Left lobe of liver (tissue), 2 donors: Measurements from ENCODE around the gene RNF157. TPM values are rescaled to one million over a fixed set of nuclear protein-coding genes. Genes with fewer than 3 reads are reported as not detected.

ENCODE experiments used
- ATAC-seq: fragments of 200-7000 bp; cut with Tn5 transposase; one replicate; pipeline ENCODE4 v1.9.1; 2020; ENCODE audit warnings: mild to moderate bottlenecking, moderate library complexity
- DNase-seq: peaks from one replicate; pipeline ENCODE4 v3.0.0-alpha.2; 2020; ENCODE audit warnings: low spot score
- total RNA-seq: library from RNA; stranded (reverse); gene quantifications from one replicate; pipeline ENCODE4 v1.2.1, GENCODE V29; 2021
- donor health status: DM: no; HTN: no; CAD: no; lungs with moderate emphysema.
- donor health status: DM: no; HTN: yes; CAD: no.

The RNF157 gene
- total RNA-seq, 1 donor from 2014 or later = 12.4 TPM

GRCh38 chr17:76131692-76132573, 108.4 kb downstream of the RNF157 start:
- no peak for DNase-seq
- no peak for ATAC-seq

DNA sequence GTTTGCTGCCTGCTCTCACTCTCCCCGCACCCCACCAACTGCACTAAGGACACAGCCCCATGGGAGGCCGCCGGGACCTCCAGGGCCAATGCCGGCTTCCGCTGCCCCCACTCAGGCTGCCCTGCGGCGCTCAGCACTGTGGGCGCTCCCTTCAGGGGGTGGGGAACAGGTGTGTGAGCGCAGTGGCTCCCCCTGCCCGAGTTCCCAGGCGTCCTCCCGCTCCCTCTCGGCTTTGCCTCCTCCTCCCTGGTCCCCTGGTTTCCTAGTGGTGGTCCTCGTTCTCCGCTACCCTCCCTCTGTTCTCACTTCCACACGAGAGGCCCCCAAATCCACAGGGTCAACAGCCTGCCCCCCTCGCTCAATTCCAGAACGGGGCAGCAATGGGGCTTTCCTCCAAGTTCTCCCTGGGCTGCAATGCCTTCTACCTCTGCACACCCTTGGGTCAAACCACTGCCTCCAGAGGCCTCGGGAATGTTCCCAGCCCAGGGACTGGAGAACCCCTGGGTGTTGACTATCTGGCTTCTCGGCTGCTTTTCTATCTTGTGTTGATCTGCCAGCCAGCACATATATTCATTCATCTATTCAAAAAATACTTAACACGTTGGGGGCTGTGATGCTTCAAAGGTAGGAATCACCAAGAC, 109.1 kb downstream of the RNF157 start:
- DNase-seq = no peak
- no peak for ATAC-seq

DNA sequence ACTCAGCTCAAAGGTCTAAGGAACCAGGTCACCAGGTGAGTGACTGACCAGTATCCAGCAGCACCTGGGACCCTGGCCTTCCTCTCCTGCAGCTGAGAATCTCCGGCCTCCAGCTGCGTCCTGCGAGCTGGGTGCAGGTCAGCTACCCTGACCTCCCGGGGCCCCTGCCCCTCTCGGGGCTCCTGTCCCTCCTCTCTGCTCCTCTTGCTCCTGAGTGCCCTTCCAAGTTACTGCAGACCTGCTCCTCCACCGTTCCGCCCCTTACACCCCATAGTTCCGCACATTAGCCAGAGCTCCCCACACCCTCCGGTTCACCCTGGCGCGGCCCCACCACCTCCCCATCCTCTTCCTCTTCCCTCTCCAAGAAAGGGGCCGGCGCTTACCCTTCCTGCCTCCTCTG, 109.8 kb downstream of the RNF157 start:
- DNase-seq (no peak), ATAC-seq (no peak)

- no peak for ATAC-seq
- DNase-seq = no peak
These were observed 114.4 kb downstream of the RNF157 start for GRCh38 chr17:76125922-76126321.

- ATAC-seq (no peak), DNase-seq (no peak)
These were observed 115.0 kb downstream of the RNF157 start for GRCh38 chr17:76125391-76125675.

GRCh38 chr17:76124582-76125390, 115.5 kb downstream of the RNF157 start:
- DNase-seq (no peak), ATAC-seq (no peak)

GRCh38 chr17:76123749-76124581, 116.3 kb downstream of the RNF157 start:
- no peak for DNase-seq
- no peak for ATAC-seq

- ATAC-seq = no peak
- DNase-seq = no peak
These were observed 117.1 kb downstream of the RNF157 start for GRCh38 chr17:76123191-76123499.

GRCh38 chr17:76122431-76123190, 117.7 kb downstream of the RNF157 start:
- ATAC-seq (no peak), DNase-seq (no peak)

- ATAC-seq (peak; percentile 32), DNase-seq (no peak)
These were observed 118.3 kb downstream of the RNF157 start for GRCh38 chr17:76121932-76122430.

- no peak for ATAC-seq
- no peak for DNase-seq
These were observed 119.7 kb downstream of the RNF157 start for GRCh38 chr17:76120658-76121008.

GRCh38 chr17:76119409-76120371, 120.6 kb downstream of the RNF157 start:
- no peak for ATAC-seq
- no peak for DNase-seq

GRCh38 chr17:76115138-76115754, 125.0 kb downstream of the RNF157 start:
- ATAC-seq (no peak), DNase-seq (no peak)

DNA sequence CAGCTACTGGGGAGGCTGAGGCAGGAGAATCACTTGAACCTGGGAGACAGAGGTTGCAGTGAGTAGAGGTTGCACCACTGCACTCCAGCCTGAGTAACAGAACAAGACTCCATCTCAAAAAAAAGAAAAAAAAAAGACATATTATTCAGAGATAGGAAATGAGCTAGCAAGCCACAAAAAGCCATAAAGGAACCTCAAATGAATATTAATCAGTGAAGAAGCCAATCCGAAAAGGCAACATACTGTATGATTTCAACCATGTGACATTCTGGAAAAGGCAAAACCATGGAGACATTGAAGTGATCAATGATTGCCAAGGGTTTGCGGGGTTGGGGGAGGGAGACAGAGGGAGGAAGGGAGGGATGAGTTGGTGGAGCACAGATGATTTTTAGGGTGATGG, 128.3 kb downstream of the RNF157 start:
- ATAC-seq (no peak), DNase-seq (no peak)

GRCh38 chr17:76107509-76107908, 132.8 kb downstream of the RNF157 start:
- ATAC-seq = no peak

DNA sequence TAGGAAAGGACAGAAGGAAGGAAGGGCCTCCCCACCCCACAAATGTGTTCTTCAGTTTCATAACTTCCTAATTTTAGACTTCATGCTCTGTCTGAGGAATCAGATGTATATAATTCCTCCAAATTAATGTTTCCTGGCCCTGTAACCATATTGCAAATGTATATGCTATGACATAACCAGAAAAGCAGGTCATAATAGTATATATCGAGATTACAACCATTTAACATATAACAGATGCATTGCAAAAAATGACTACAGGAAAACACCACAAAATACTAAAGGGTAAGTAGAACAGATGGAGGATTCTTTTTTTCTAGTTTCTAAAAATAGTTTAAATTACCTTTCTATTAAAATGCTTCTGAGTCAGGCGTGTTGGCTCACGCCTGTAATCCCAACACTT, 133.6 kb downstream of the RNF157 start:
- ATAC-seq = no peak
- DNase-seq = no peak

More at GRCh38 chr17:76107509-76107908, 132.8 kb downstream of the RNF157 start:
- DNase-seq = no peak

DNA sequence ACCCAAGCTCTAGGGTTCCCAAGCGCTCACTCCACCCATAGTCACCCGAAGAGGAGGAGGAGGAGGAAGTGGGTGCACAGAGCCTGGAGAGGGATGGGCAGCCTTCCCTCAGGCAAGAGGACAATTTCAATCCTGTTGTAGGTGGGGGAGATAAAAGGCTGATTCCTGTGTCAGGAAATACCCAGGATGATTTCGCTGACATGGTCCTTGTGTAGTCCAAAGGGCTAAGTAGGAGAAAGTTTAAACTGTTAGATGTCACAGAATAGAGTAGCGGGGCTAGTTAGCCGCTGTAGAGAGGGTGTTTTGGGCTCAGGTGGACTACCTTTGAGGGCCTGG, 135.4 kb downstream of the RNF157 start:
- DNase-seq = no peak

DNA sequence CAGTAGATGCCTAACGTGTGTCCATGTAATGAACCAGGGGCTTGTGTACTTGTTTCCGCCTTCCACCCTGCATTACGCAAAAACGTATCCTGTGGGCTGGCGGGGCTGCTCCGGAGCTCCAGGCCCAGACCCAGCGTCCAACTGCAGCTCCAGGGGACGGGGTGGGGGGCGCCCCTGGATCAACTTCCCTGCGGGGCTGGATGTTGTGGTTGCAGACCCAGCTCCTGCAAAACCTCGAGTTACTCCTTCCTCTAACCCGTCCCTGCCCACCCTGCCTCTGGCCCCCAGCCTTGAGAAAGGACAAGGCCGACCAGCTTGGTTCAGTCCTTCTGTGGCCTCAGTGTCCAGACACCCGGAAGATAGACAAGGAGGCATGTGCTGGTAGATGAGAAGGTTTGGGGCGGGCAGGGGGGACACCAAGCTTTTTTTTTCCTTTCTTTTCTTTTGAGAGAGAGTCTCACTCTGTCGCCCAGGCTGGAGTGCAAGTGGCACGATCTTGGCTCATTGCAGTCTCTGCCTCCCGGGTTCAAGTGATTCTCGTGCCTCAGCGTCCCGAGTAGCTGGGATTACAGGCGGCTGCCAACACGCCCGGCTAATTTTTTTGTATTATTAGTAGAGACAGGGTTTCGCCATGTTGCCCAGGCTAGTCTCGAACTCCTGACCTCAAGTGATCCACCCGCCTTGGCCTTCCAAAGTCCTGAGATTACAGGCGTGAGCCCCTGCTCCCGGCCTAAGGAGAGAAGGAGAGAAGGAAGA, 136.0 kb downstream of the RNF157 start:
- DNase-seq = no peak
- ATAC-seq = peak; percentile 8

More for the DNA sequence above, 135.4 kb downstream of the RNF157 start:
- no peak for ATAC-seq
